Stimulated activated naive CD8-positive, alpha-beta T cell treated with anti-CD3 and anti-CD28 coated beads, Interleukin-15, Interleukin-2, amounts not matched to agents 100 U/mL and 50 U/mL, for 24 hours (primary cell): ENCODE measurements around the gene TBPL1.
"Not testable (repeated sequence)": the region's sequence is repeated elsewhere in the genome, so short reads cannot be mapped to it uniquely, and the experiment has no call there.

ENCODE experiments used
- ATAC-seq: fragments of 150-1000 bp; cut with Tn5 transposase; one replicate; pipeline ENCODE4 v1.10.0; 2021
- DNase-seq: peaks from one replicate; pipeline ENCODE4 v3.0.0; 2021

Gene TBPL1

GRCh38 chr6:133973109-133973971 lies 20.3 kb downstream of the TBPL1 start:
- ATAC-seq = peak; percentile 36
- no peak for DNase-seq

- DNase-seq (no peak), ATAC-seq (no peak)
Observed at GRCh38 chr6:133977983-133978895, 25.2 kb downstream of the TBPL1 start.

GRCh38 chr6:133978896-133979240 lies 25.8 kb downstream of the TBPL1 start:
- ATAC-seq (no peak), DNase-seq (no peak)

GRCh38 chr6:133979269-133979963 lies 26.4 kb downstream of the TBPL1 start:
- not testable (repeated sequence) for DNase-seq, ATAC-seq

GRCh38 chr6:133980168-133980567 lies 27.1 kb downstream of the TBPL1 start:
- no peak for ATAC-seq
- no peak for DNase-seq

GRCh38 chr6:133983099-133983939 lies 30.3 kb downstream of the TBPL1 start:
- DNase-seq = peak; percentile 59
- ATAC-seq = peak; percentile 98

- DNase-seq (no peak), ATAC-seq (peak; percentile 40)
Observed at GRCh38 chr6:133985970-133986369, 32.9 kb downstream of the TBPL1 start.

GRCh38 chr6:133986942-133987341 lies 33.9 kb downstream of the TBPL1 start:
- no peak for DNase-seq
- ATAC-seq = no peak

GRCh38 chr6:133989525-133989924 lies 36.5 kb downstream of the TBPL1 start:
- ATAC-seq (no peak), DNase-seq (no peak)

GRCh38 chr6:133990321-133990720 lies 37.3 kb downstream of the TBPL1 start:
- no peak for ATAC-seq

GRCh38 chr6:133991096-133991593 lies 38.1 kb downstream of the TBPL1 start:
- no peak for DNase-seq
- no peak for ATAC-seq

More at GRCh38 chr6:133990321-133990720, 37.3 kb downstream of the TBPL1 start:
- no peak for DNase-seq

- no peak for ATAC-seq
- no peak for DNase-seq
Observed at GRCh38 chr6:133992992-133993680, 40.1 kb downstream of the TBPL1 start.

GRCh38 chr6:133995296-133995695 lies 42.3 kb downstream of the TBPL1 start:
- DNase-seq (no peak), ATAC-seq (no peak)

GRCh38 chr6:133995758-133996157 lies 42.7 kb downstream of the TBPL1 start:
- DNase-seq (no peak), ATAC-seq (no peak)

GRCh38 chr6:133997267-133997666 lies 44.2 kb downstream of the TBPL1 start:
- ATAC-seq (no peak), DNase-seq (no peak)

GRCh38 chr6:133999305-133999704 lies 46.3 kb downstream of the TBPL1 start:
- no peak for DNase-seq
- ATAC-seq = no peak

- no peak for DNase-seq
- no peak for ATAC-seq
Observed at GRCh38 chr6:134000443-134000842, 47.4 kb downstream of the TBPL1 start.

GRCh38 chr6:134002821-134003220 lies 49.8 kb downstream of the TBPL1 start:
- no peak for DNase-seq
- no peak for ATAC-seq

GRCh38 chr6:134003542-134003951 lies 50.5 kb downstream of the TBPL1 start:
- DNase-seq (no peak), ATAC-seq (no peak)

- DNase-seq (no peak), ATAC-seq (no peak)
Observed at GRCh38 chr6:134004714-134005113, 51.7 kb downstream of the TBPL1 start.

GRCh38 chr6:134005800-134006199 lies 52.8 kb downstream of the TBPL1 start:
- ATAC-seq = no peak
- DNase-seq = no peak
